NCI-H345 (cell line): ENCODE measurements around the gene DNER.

Experiments used
- DNase-seq: peaks from one replicate; lab custom pipeline; 2025; lab: John Stamatoyannopoulos, UW

Gene DNER

GRCh38 chr2:229489016-229489415 lies 225.3 kb downstream of the DNER start:
- no peak for DNase-seq

GRCh38 chr2:229488232-229488631 lies 226.1 kb downstream of the DNER start:
- no peak for DNase-seq

- no peak for DNase-seq
These were observed 227.7 kb downstream of the DNER start for GRCh38 chr2:229486673-229487072.

- no peak for DNase-seq
These were observed 228.5 kb downstream of the DNER start for GRCh38 chr2:229485857-229486256.

- DNase-seq = no peak
These were observed 237.0 kb downstream of the DNER start for GRCh38 chr2:229477269-229477755.

- no peak for DNase-seq
These were observed 238.6 kb downstream of the DNER start for GRCh38 chr2:229475778-229476177.

- no peak for DNase-seq
These were observed 240.2 kb downstream of the DNER start for GRCh38 chr2:229474125-229474524.

- no peak for DNase-seq
These were observed 243.6 kb downstream of the DNER start for GRCh38 chr2:229470781-229471180.

GRCh38 chr2:229467783-229468182 lies 246.6 kb downstream of the DNER start:
- no peak for DNase-seq

- no peak for DNase-seq
These were observed 250.5 kb downstream of the DNER start for GRCh38 chr2:229463841-229464346.

- no peak for DNase-seq
These were observed 252.2 kb downstream of the DNER start for GRCh38 chr2:229462112-229462511.

- no peak for DNase-seq
These were observed 258.3 kb downstream of the DNER start for GRCh38 chr2:229456091-229456490.

GRCh38 chr2:229454934-229455631 lies 259.3 kb downstream of the DNER start:
- no peak for DNase-seq

- no peak for DNase-seq
These were observed 261.1 kb downstream of the DNER start for GRCh38 chr2:229453230-229453629.

- no peak for DNase-seq
These were observed 262.5 kb downstream of the DNER start for GRCh38 chr2:229451852-229452251.

GRCh38 chr2:229447227-229447626 lies 267.1 kb downstream of the DNER start:
- DNase-seq = no peak

- no peak for DNase-seq
These were observed 268.0 kb downstream of the DNER start for GRCh38 chr2:229446350-229446749.

GRCh38 chr2:229445501-229446211 lies 268.7 kb downstream of the DNER start:
- no peak for DNase-seq

- no peak for DNase-seq
These were observed 269.3 kb downstream of the DNER start for GRCh38 chr2:229445019-229445418.

GRCh38 chr2:229443546-229444268 lies 270.6 kb downstream of the DNER start:
- no peak for DNase-seq

- no peak for DNase-seq
These were observed 271.2 kb downstream of the DNER start for GRCh38 chr2:229443141-229443540.

GRCh38 chr2:229438430-229439159 lies 275.8 kb downstream of the DNER start:
- DNase-seq = no peak
